ENCODE measurements around the gene SMIM7. TPM values are rescaled to one million over a fixed set of nuclear protein-coding genes. Genes with fewer than 3 reads are reported as not detected.

Gene SMIM7
- total and polyA plus RNA-seq, 11 donors: 27.1 to 73.1 (median 45.2) TPM

GRCh38 chr19:16657384-16657783 is 2.6 kb downstream of the SMIM7 start:
- DNase-seq (no peak), ATAC-seq (no peak)
- intact Hi-C loops (cut with DNase I): loop anchor here in 1 of 10 donors (5.0 kb wide), 1 partner anchor 35 kb away; no protein-coding TSS in a partner anchor
- H3K4me3 ChIP-seq: no peak overlapping the region
- TF ChIP-seq CTCF (IDR thresholded peaks at IDR 0.05): no peak
- no peak for TF ChIP-seq POLR2A (IDR thresholded peaks at IDR 0.05)
- H3K27me3 ChIP-seq: no peaks in the 10 kb centered on the region
- WGBS, 4 donors: 78 to 92% (median 87%) methylated on average over 5 of the region's 5 CpGs
- H3K27ac ChIP-seq: no peak overlapping the region
- peaks cover 6 to 39% (median 24%) of the 10 kb centered on the region in 12 donors for H3K4me1 ChIP-seq
- no peaks in the 10 kb centered on the region for H3K9me3 ChIP-seq
- H3K36me3 ChIP-seq: peaks cover 0 to 66% (median 61%) of the 10 kb centered on the region in 9 donors

- ATAC-seq (no peak), DNase-seq (no peak)
- peaks cover 5 to 83% (median 76%) of the 10 kb centered on the region in 9 donors for H3K36me3 ChIP-seq
- no peak overlapping the region for H3K4me3 ChIP-seq
- intact Hi-C loops (cut with DNase I): loop anchor here in 1 of 10 donors (5.0 kb wide), 1 partner anchor 33 kb away; no protein-coding TSS in a partner anchor
- H3K4me1 ChIP-seq: peaks cover 6 to 31% (median 19%) of the 10 kb centered on the region in 12 donors
- H3K27me3 ChIP-seq: no peaks in the 10 kb centered on the region
- H3K9me3 ChIP-seq: no peaks in the 10 kb centered on the region
- no peak overlapping the region for H3K27ac ChIP-seq
- TF ChIP-seq POLR2A (IDR thresholded peaks at IDR 0.05) (no peak), CTCF (IDR thresholded peaks at IDR 0.05) (no peak)
- 73 to 86% (median 81%) methylated on average over 11 of the region's 11 CpGs for WGBS, 4 donors
These were observed 4.2 kb downstream of the SMIM7 start for GRCh38 chr19:16655727-16656126.

- WGBS, 4 donors: 81 to 90% (median 84%) methylated on average over 3 of the region's 3 CpGs
- ATAC-seq (no peak), DNase-seq (no peak)
- Histone ChIP-seq H3K9me3 (no peaks in the 10 kb centered on the region), H3K4me1 (peaks cover 6 to 35% (median 20%) of the 10 kb centered on the region in 12 donors), H3K27ac (no peak overlapping the region), H3K4me3 (no peak overlapping the region), H3K36me3 (peaks cover 5 to 93% (median 82%) of the 10 kb centered on the region in 9 donors), H3K27me3 (no peaks in the 10 kb centered on the region)
- intact Hi-C loops (cut with DNase I): loop anchor here in 1 of 10 donors (5.0 kb wide), 1 partner anchor 32 kb away; no protein-coding TSS in a partner anchor
- no peak for TF ChIP-seq CTCF (IDR thresholded peaks at IDR 0.05)
- TF ChIP-seq POLR2A (IDR thresholded peaks at IDR 0.05): no peak
These were observed 5.3 kb downstream of the SMIM7 start for GRCh38 chr19:16654627-16655026.

GRCh38 chr19:16654140-16654539 is 5.8 kb downstream of the SMIM7 start:
- Histone ChIP-seq H3K9me3 (no peaks in the 10 kb centered on the region), H3K36me3 (peaks cover 5 to 97% (median 86%) of the 10 kb centered on the region in 9 donors), H3K27me3 (no peaks in the 10 kb centered on the region), H3K27ac (no peak overlapping the region), H3K4me3 (no peak overlapping the region), H3K4me1 (peaks cover 4 to 32% (median 17%) of the 10 kb centered on the region in 12 donors)
- TF ChIP-seq POLR2A (IDR thresholded peaks at IDR 0.05) (no peak), CTCF (IDR thresholded peaks at IDR 0.05) (no peak)
- intact Hi-C loops (cut with DNase I): no loop called here
- ATAC-seq: no peak
- DNase-seq: no peak
- WGBS, 4 donors: 94 to 98% (median 96%) methylated on average over 3 of the region's 3 CpGs

All from heart left ventricle (tissue), 16 donors.